Stimulated activated CD8-positive, alpha-beta memory T cell treated with anti-CD3 and anti-CD28 coated beads, Interleukin-4, amount 100 ng/mL, for 48 hours (primary cell): ENCODE results near the gene ASCC3.

Source experiments
- DNase-seq: peaks from one replicate; pipeline ENCODE4 v3.0.0-alpha.2; 2020

ASCC3 gene

GRCh38 chr6:100565439-100566104, 315.6 kb downstream of the ASCC3 start:
- no peak for DNase-seq

GRCh38 chr6:100559859-100560258, 321.3 kb downstream of the ASCC3 start:
- DNase-seq: no peak

- no peak for DNase-seq
These were observed 326.9 kb downstream of the ASCC3 start for GRCh38 chr6:100554228-100554627.

- no peak for DNase-seq
These were observed 327.9 kb downstream of the ASCC3 start for GRCh38 chr6:100553243-100553642.

GRCh38 chr6:100549406-100550167, 331.5 kb downstream of the ASCC3 start:
- no peak for DNase-seq

- DNase-seq: no peak
These were observed 343.0 kb downstream of the ASCC3 start for GRCh38 chr6:100538086-100538485.

- DNase-seq: no peak
These were observed 362.5 kb downstream of the ASCC3 start for GRCh38 chr6:100518588-100518987.

GRCh38 chr6:100517633-100518032, 363.5 kb downstream of the ASCC3 start:
- no peak for DNase-seq

- DNase-seq: no peak
These were observed 364.0 kb downstream of the ASCC3 start for GRCh38 chr6:100517106-100517505.

GRCh38 chr6:100514660-100515059, 366.5 kb downstream of the ASCC3 start:
- DNase-seq: no peak

GRCh38 chr6:100512203-100512862, 368.8 kb downstream of the ASCC3 start:
- no peak for DNase-seq

GRCh38 chr6:100509101-100509500, 372.0 kb downstream of the ASCC3 start:
- DNase-seq: no peak

GRCh38 chr6:100506651-100507050, 374.5 kb downstream of the ASCC3 start:
- no peak for DNase-seq

- DNase-seq: no peak
These were observed 376.1 kb downstream of the ASCC3 start for GRCh38 chr6:100504786-100505737.

GRCh38 chr6:100503043-100503705, 378.0 kb downstream of the ASCC3 start:
- no peak for DNase-seq

- DNase-seq: no peak
These were observed 387.8 kb downstream of the ASCC3 start for GRCh38 chr6:100493206-100493888.

- DNase-seq: no peak
These were observed 389.0 kb downstream of the ASCC3 start for GRCh38 chr6:100491952-100492670.

GRCh38 chr6:100490065-100490464, 391.1 kb downstream of the ASCC3 start:
- DNase-seq: no peak

GRCh38 chr6:100488244-100488643, 392.9 kb downstream of the ASCC3 start:
- no peak for DNase-seq

- DNase-seq: no peak
These were observed 393.5 kb downstream of the ASCC3 start for GRCh38 chr6:100487638-100488037.

- DNase-seq: no peak
These were observed 395.9 kb downstream of the ASCC3 start for GRCh38 chr6:100485268-100485667.
